ENCODE measurements around the gene PJA1.

PJA1 gene

GRCh38 chrX:69143530-69143929 lies 21.7 kb downstream of the PJA1 start:
- no peak overlapping the region for H3K4ac ChIP-seq (ENCODE audit: low read depth in 1 of 2, low read length in 2 of 2)
- H2BK12ac ChIP-seq (ENCODE audit: low read length in 2 of 2) = no peak overlapping the region
- H2AFZ ChIP-seq (ENCODE audit: low read depth, low read length) = no peak overlapping the region
- no peaks in the 10 kb centered on the region for H3K36me3 ChIP-seq (ENCODE audit: control insufficient read depth in 1 of 2, insufficient read depth in 2 of 2, low read depth in 1 of 2, low read length in 2 of 2)
- H4K91ac ChIP-seq (ENCODE audit: low read length) = no peak overlapping the region
- H2BK120ac ChIP-seq (ENCODE audit: low read depth, low read length) = no peak overlapping the region
- no peak overlapping the region for H3K23ac ChIP-seq (ENCODE audit: low read length in 2 of 2)
- WGBS = 95% methylated on average over 7 of the region's 7 CpGs
- H3K14ac ChIP-seq (ENCODE audit: low read length in 2 of 2) = no peak overlapping the region
- no peak overlapping the region for H2AK5ac ChIP-seq (ENCODE audit: low read length, severe bottlenecking)
- DNase-seq = no peak
- H3K27ac ChIP-seq (ENCODE audit: low read length, poor library complexity, severe bottlenecking) = no peak overlapping the region
- H3K27me3 ChIP-seq (ENCODE audit: control insufficient read depth in 1 of 2, insufficient read depth in 1 of 2, low read length in 2 of 2) = peaks cover 0 to 60% of the 10 kb centered on the region in 2 experiments
- no peaks in the 10 kb centered on the region for H3K79me1 ChIP-seq (replicated peaks; ENCODE audit: low read length, poor library complexity, severe bottlenecking)
- no peaks in the 10 kb centered on the region for H3K4me1 ChIP-seq (ENCODE audit: control insufficient read depth, insufficient read depth, low read depth, low read length)
- no peaks in the 10 kb centered on the region for H3K9me3 ChIP-seq (ENCODE audit: control insufficient read depth, low read length)
- no peak overlapping the region for H3K18ac ChIP-seq (ENCODE audit: low read depth in 1 of 2, low read length in 2 of 2)
- peak overlapping the region; percentile 58 for H3K9ac ChIP-seq (ENCODE audit: low read length)
- no peak overlapping the region for H4K8ac ChIP-seq (ENCODE audit: low read length)
- H2BK5ac ChIP-seq (ENCODE audit: low read depth, low read length, poor library complexity, severe bottlenecking) = no peak overlapping the region
- H3K4me2 ChIP-seq (ENCODE audit: low read length, poor library complexity, severe bottlenecking) = no peak overlapping the region
- peak overlapping the region in 1 of 2 experiments; percentile 18 for H3K4me3 ChIP-seq (ENCODE audit: insufficient read depth in 1 of 2, low read depth in 1 of 2, low read length in 2 of 2)
- no peak overlapping the region for H2BK15ac ChIP-seq (ENCODE audit: low read depth, poor library complexity, severe bottlenecking)

GRCh38 chrX:69142788-69143469 lies 22.3 kb downstream of the PJA1 start:
- H3K9me3 ChIP-seq (ENCODE audit: control insufficient read depth, low read length) = no peaks in the 10 kb centered on the region
- peak overlapping the region in 1 of 2 experiments; percentile 18 for H3K4me3 ChIP-seq (ENCODE audit: insufficient read depth in 1 of 2, low read depth in 1 of 2, low read length in 2 of 2)
- H3K79me1 ChIP-seq (replicated peaks; ENCODE audit: low read length, poor library complexity, severe bottlenecking) = no peaks in the 10 kb centered on the region
- H3K18ac ChIP-seq (ENCODE audit: low read depth in 1 of 2, low read length in 2 of 2) = peak overlapping the region; percentile 3 to 54
- H4K8ac ChIP-seq (ENCODE audit: low read length) = peak overlapping the region; percentile 52
- H3K4ac ChIP-seq (ENCODE audit: low read depth in 1 of 2, low read length in 2 of 2) = no peak overlapping the region
- no peaks in the 10 kb centered on the region for H3K36me3 ChIP-seq (ENCODE audit: control insufficient read depth in 1 of 2, insufficient read depth in 2 of 2, low read depth in 1 of 2, low read length in 2 of 2)
- H3K4me1 ChIP-seq (ENCODE audit: control insufficient read depth, insufficient read depth, low read depth, low read length) = no peaks in the 10 kb centered on the region
- DNase-seq = no peak
- H3K27me3 ChIP-seq (ENCODE audit: control insufficient read depth in 1 of 2, insufficient read depth in 1 of 2, low read length in 2 of 2) = peaks cover 0 to 54% of the 10 kb centered on the region in 2 experiments
- no peak overlapping the region for H3K23ac ChIP-seq (ENCODE audit: low read length in 2 of 2)
- no peak overlapping the region for H3K27ac ChIP-seq (ENCODE audit: low read length, poor library complexity, severe bottlenecking)
- H2BK12ac ChIP-seq (ENCODE audit: low read length in 2 of 2) = peak overlapping the region in 1 of 2 experiments; percentile 52
- H3K4me2 ChIP-seq (ENCODE audit: low read length, poor library complexity, severe bottlenecking) = no peak overlapping the region
- WGBS = 31% methylated on average over 9 of the region's 12 CpGs
- no peak overlapping the region for H4K91ac ChIP-seq (ENCODE audit: low read length)
- no peak overlapping the region for H3K14ac ChIP-seq (ENCODE audit: low read length in 2 of 2)
- H2AK5ac ChIP-seq (ENCODE audit: low read length, severe bottlenecking) = no peak overlapping the region
- peak overlapping the region; percentile 58 for H3K9ac ChIP-seq (ENCODE audit: low read length)
- no peak overlapping the region for H2BK5ac ChIP-seq (ENCODE audit: low read depth, low read length, poor library complexity, severe bottlenecking)
- H2BK15ac ChIP-seq (ENCODE audit: low read depth, poor library complexity, severe bottlenecking) = no peak overlapping the region
- peak overlapping the region; percentile 14 for H2AFZ ChIP-seq (ENCODE audit: low read depth, low read length)
- peak overlapping the region; percentile 49 for H2BK120ac ChIP-seq (ENCODE audit: low read depth, low read length)

GRCh38 chrX:69140837-69141236 lies 24.4 kb downstream of the PJA1 start:
- 98% methylated on average over 5 of the region's 5 CpGs for WGBS
- Histone ChIP-seq H2BK5ac (ENCODE audit: low read depth, low read length, poor library complexity, severe bottlenecking) (no peak overlapping the region), H4K91ac (ENCODE audit: low read length) (no peak overlapping the region), H3K23ac (ENCODE audit: low read length in 2 of 2) (no peak overlapping the region), H2AK5ac (ENCODE audit: low read length, severe bottlenecking) (no peak overlapping the region), H3K27ac (ENCODE audit: low read length, poor library complexity, severe bottlenecking) (no peak overlapping the region), H3K14ac (ENCODE audit: low read length in 2 of 2) (no peak overlapping the region), H3K36me3 (ENCODE audit: control insufficient read depth in 1 of 2, insufficient read depth in 2 of 2, low read depth in 1 of 2, low read length in 2 of 2) (no peaks in the 10 kb centered on the region), H3K9me3 (ENCODE audit: control insufficient read depth, low read length) (no peaks in the 10 kb centered on the region), H3K9ac (ENCODE audit: low read length) (no peak overlapping the region), H3K18ac (ENCODE audit: low read depth in 1 of 2, low read length in 2 of 2) (peak overlapping the region in 1 of 2 experiments; percentile 21), H2BK12ac (ENCODE audit: low read length in 2 of 2) (peak overlapping the region in 1 of 2 experiments; percentile 71), H4K8ac (ENCODE audit: low read length) (no peak overlapping the region), H3K4me1 (ENCODE audit: control insufficient read depth, insufficient read depth, low read depth, low read length) (peaks cover 11% of the 10 kb centered on the region), H2BK15ac (ENCODE audit: low read depth, poor library complexity, severe bottlenecking) (no peak overlapping the region), H2BK120ac (ENCODE audit: low read depth, low read length) (no peak overlapping the region), H3K4ac (ENCODE audit: low read depth in 1 of 2, low read length in 2 of 2) (no peak overlapping the region), H3K4me3 (ENCODE audit: insufficient read depth in 1 of 2, low read depth in 1 of 2, low read length in 2 of 2) (no peak overlapping the region), H3K27me3 (ENCODE audit: control insufficient read depth in 1 of 2, insufficient read depth in 1 of 2, low read length in 2 of 2) (peaks cover 0 to 49% of the 10 kb centered on the region in 2 experiments), H3K4me2 (ENCODE audit: low read length, poor library complexity, severe bottlenecking) (no peak overlapping the region), H2AFZ (ENCODE audit: low read depth, low read length) (no peak overlapping the region), H3K79me1 (replicated peaks; ENCODE audit: low read length, poor library complexity, severe bottlenecking) (no peaks in the 10 kb centered on the region)
- DNase-seq = no peak

- Histone ChIP-seq H3K79me1 (replicated peaks; ENCODE audit: low read length, poor library complexity, severe bottlenecking) (no peaks in the 10 kb centered on the region), H2BK12ac (ENCODE audit: low read length in 2 of 2) (peak overlapping the region; percentile 66 to 94), H4K91ac (ENCODE audit: low read length) (peak overlapping the region; percentile 89), H3K36me3 (ENCODE audit: control insufficient read depth in 1 of 2, insufficient read depth in 2 of 2, low read depth in 1 of 2, low read length in 2 of 2) (no peaks in the 10 kb centered on the region), H3K14ac (ENCODE audit: low read length in 2 of 2) (peak overlapping the region in 1 of 2 experiments; percentile 75), H2BK120ac (ENCODE audit: low read depth, low read length) (no peak overlapping the region), H2AFZ (ENCODE audit: low read depth, low read length) (no peak overlapping the region), H3K27ac (ENCODE audit: low read length, poor library complexity, severe bottlenecking) (no peak overlapping the region), H2BK5ac (ENCODE audit: low read depth, low read length, poor library complexity, severe bottlenecking) (no peak overlapping the region), H3K9ac (ENCODE audit: low read length) (no peak overlapping the region), H2BK15ac (ENCODE audit: low read depth, poor library complexity, severe bottlenecking) (peak overlapping the region; percentile 90), H2AK5ac (ENCODE audit: low read length, severe bottlenecking) (no peak overlapping the region), H3K9me3 (ENCODE audit: control insufficient read depth, low read length) (no peaks in the 10 kb centered on the region), H4K8ac (ENCODE audit: low read length) (peak overlapping the region; percentile 64), H3K4ac (ENCODE audit: low read depth in 1 of 2, low read length in 2 of 2) (peak overlapping the region in 1 of 2 experiments; percentile 69), H3K18ac (ENCODE audit: low read depth in 1 of 2, low read length in 2 of 2) (peak overlapping the region; percentile 70 to 88), H3K4me1 (ENCODE audit: control insufficient read depth, insufficient read depth, low read depth, low read length) (peaks cover 11% of the 10 kb centered on the region), H3K27me3 (ENCODE audit: control insufficient read depth in 1 of 2, insufficient read depth in 1 of 2, low read length in 2 of 2) (peaks cover 0 to 44% of the 10 kb centered on the region in 2 experiments), H3K4me2 (ENCODE audit: low read length, poor library complexity, severe bottlenecking) (no peak overlapping the region), H3K23ac (ENCODE audit: low read length in 2 of 2) (no peak overlapping the region), H3K4me3 (ENCODE audit: insufficient read depth in 1 of 2, low read depth in 1 of 2, low read length in 2 of 2) (no peak overlapping the region)
- 77% methylated on average over 8 of the region's 10 CpGs for WGBS
- no peak for DNase-seq
Measured at GRCh38 chrX:69139516-69139915, 25.7 kb downstream of the PJA1 start.
